Stimulated activated CD4-positive, alpha-beta T cell treated with anti-CD3 and anti-CD28 coated beads, Interleukin-15, amount 100 ng/mL, for 24 hours (primary cell): ENCODE measurements around the gene ARHGAP18.

Experiments
- DNase-seq: peaks from one replicate; pipeline ENCODE4 v3.0.0-alpha.2; 2020

The ARHGAP18 gene

DNA sequence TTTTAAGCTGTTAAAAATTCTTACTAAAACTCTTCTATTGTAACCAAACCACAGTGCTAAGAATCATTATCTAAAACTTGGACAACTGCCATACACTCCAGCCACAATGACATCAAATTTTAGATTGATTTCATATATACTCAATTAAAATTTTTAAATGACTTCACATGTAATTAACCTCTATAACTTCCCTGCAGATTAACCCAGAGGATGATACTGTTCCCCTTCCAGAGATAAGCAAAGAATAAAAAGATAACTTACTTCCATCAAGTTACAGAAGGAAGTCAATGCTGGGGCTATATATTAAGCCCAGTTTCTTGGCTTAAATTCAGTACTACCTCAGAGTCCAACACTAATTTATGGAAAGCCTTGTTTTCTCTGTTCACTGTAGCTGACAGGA is 71.3 kb downstream of the ARHGAP18 start:
- no peak for DNase-seq

GRCh38 chr6:129638055-129638684 is 71.8 kb downstream of the ARHGAP18 start:
- DNase-seq: no peak

DNA sequence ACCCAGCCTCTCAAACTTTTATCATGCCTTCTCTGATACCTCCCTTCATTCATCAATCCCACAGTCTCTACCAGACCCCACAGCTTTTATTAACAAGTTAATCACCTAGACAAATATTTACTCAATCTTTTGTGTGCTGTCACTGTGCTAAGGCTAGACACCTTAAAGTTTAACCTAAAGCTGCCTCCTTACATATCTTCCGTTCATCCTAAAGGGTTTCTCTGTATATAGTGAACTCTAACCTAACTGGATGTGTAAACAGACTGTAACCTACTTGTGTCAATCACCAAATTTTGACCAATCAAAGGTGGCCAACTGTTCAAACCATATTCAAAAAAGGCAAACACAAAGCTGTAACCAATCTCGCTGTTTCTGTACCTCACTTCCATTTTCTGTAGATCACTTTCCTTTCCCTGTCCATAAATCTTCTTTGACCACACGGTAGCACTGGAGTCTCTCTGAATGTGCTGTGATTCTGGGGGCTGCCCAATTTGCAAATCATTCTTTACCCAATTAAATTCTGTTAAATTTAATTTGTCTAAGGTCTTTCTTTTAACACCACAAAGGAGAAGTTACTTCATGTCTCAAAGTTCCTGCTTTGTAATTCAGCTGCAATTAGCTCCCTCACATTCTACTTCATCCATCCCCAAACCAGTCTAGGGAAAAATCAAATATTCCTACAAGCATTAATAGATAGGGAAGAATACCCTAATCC is 72.5 kb downstream of the ARHGAP18 start:
- no peak for DNase-seq

- DNase-seq: no peak
Observed at GRCh38 chr6:129635396-129636130, 74.4 kb downstream of the ARHGAP18 start.

GRCh38 chr6:129634411-129635230 is 75.4 kb downstream of the ARHGAP18 start:
- no peak for DNase-seq

DNA sequence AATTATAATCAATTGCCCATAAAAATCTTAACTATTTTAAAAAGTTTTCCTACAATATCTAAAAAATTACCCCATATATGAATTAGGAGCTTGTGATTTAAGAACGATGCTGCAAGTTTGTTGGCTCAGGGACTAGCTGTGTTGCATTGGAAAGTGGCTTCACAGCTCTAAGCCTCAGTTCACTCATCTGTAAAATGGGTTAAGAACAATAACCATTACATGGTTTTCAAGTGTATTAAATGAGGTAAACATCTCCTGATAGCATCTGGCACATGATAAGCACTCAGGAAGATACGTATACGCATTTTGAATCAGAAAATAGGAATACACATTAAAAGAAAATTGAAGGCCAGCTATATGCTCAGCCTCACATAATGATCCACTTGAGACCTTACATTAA is 76.4 kb downstream of the ARHGAP18 start:
- DNase-seq: no peak

- no peak for DNase-seq
Observed at GRCh38 chr6:129632172-129632613, 77.8 kb downstream of the ARHGAP18 start.

DNA sequence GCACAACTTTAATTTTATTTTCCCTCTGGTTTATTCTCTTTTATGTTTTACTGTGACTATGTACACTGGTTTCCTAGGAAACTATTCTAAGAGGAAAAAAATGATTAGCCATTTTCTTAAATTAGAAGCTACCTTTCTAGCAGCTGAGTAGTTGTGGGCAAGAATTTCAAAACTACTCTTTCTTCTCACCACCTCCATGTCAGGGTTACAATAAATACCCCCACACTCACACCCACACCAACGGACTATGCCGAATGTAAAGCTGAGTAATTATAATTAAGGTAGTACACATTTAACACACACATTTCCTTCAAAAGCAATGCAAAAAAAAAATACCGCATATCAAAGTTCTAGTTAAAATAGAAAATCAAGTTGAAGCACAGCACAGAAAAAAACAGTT is 78.9 kb downstream of the ARHGAP18 start:
- peak; percentile 24 for DNase-seq

DNA sequence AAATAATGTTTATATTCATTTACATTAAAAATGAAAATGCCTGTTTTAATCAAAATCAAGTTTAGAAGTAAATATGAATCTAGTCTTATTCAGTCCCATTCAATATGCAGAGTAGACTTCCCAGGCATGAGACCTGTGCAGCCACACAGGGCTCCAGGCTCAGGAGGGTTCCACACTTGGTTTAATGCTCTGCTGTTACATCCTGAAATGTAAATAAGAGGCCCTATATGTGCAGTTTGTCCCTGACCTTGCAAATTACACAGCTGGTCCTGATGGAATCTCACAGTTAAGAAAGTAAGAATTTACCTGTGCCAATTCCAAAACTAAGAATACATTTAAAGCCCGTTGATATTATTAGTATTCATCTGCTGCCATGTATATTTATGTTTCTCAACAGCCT is 79.4 kb downstream of the ARHGAP18 start:
- no peak for DNase-seq

DNA sequence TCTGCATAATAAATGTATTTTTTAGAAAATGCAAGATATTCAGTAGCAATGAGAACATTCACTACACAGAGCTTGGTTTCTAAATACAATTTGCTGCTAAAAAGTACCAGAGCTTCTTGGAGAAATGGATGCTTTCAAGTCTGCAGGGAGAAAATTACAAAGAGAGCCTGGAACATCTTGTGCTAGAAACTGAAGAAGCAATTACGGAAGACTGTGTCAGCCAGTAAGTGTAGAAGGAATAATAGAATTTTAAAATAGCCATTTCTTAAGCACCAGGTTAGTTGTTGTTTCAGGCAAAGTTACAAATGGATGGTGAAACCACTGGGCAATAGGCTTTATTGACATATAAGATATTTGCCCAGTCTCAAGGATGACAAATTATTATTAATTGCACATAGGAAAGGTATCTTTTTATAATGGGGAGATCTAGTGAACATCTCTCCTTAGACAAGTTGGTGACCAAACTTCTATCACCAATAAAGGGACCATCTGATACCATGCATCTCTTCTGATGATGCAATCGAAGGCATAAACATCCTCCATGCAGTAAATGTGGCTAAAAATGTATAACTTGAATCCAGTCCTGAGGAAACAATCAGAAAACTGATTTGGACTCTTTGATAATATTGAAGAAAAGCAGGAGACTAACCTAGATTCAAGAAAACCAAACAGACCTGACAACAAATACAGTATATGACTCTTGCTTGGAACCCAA is 81.7 kb downstream of the ARHGAP18 start:
- no peak for DNase-seq

DNA sequence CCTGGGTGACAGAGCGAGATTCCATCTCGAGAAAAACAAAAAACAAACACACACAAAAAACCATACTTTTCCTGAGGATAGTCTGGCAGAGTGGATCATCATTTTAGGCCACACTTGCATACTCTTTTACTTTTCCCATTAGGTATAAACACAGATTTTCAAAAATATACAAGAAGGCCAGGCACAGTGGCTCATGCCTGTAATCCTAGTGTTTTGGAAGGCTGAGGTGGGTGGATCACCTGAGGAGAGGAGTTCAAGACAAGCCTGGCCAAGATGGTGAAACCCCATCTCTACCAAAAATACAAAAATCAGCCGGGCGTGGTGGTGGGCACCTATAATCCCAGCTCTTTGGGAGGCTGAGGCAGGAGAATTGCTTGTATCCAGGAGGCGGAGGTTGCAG is 85.5 kb downstream of the ARHGAP18 start:
- DNase-seq: peak; percentile 9

DNA sequence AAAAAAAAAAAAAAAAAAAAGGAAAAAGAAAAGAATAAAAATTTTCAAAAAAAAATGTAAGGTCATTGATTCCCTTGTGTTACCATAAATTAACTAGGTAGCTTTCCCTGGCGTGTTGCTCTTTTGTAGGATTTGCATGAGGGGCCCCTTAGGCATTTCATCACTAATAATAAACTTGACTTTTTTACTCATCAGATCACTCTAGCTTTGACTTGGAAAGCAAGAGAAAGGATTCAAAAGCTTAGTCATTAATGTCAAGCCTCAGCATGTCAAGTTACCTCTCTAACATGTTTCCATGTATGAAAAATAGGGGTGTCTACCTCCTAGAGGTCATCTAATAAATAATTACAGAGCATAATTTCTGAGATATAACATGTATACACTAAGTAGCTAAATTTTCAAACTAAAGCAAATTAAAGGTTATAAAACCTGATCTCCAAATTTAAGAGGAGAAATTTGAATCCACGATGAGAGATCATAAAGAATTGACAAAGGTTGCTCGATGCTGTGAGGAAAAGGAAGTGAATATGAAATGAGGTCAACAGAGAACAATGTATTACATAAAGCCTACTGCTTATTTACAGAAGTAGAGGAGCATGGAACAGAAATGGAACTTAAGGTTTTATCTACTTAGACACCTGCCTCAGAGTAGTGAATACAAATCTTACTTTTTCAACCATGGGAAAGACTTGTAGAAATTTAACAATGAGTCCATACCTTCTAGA is 86.8 kb downstream of the ARHGAP18 start:
- no peak for DNase-seq

- peak; percentile 45 for DNase-seq
Observed at GRCh38 chr6:129621252-129621651, 88.7 kb downstream of the ARHGAP18 start.

GRCh38 chr6:129620234-129620610 is 89.8 kb downstream of the ARHGAP18 start:
- no peak for DNase-seq

DNA sequence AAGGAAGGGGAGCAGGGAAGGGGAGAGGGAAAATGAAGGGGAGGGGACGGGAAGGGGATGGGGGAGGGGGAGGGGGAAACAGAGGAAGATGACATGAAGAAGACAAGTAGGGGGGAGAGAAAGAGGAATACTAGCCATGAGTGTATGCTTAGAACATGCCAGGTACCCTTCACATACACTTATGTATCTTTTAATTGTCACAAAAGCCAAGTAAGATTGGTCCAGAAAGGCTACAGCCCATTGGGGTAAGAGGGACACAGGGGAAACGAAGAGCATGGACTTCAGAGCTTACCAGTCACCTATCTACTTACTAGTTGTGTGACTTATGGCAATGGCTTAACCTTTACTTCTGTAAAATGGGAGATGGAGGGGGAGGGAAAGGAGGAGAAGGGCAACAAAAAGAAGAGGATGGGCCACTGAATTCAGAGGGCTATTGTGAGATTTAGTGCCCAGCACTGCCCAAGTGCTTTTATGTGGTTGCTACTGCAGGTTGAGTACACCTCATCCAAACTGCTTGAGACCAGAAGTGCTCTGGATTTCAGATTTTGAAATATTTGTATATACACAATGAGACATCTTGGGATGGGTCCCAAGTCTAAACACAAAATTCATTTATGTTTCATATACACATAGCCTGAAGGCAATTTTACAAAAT is 90.3 kb downstream of the ARHGAP18 start:
- no peak for DNase-seq

GRCh38 chr6:129617986-129618385 is 92.0 kb downstream of the ARHGAP18 start:
- no peak for DNase-seq

- no peak for DNase-seq
Observed at GRCh38 chr6:129615496-129615895, 94.5 kb downstream of the ARHGAP18 start.

DNA sequence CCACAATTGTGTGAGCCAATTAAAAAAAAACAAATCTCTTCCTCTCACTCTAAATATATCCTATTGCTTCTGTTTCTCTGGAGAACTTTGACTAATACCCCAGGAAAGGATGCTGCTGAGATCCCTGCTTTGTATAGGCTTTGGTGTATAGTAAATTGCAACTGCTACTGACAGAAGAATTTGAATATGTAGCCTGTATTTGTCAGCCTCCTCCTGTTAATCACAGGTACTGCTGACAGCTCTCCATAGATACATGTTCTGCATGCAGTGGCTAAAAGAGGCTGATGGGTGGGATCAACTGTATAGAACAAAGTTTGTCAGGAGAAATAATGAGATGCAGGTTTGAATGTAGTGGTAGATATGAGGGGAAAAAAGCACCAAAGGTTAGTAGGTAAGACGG is 95.0 kb downstream of the ARHGAP18 start:
- DNase-seq: no peak

GRCh38 chr6:129614464-129614863 is 95.5 kb downstream of the ARHGAP18 start:
- DNase-seq: no peak

DNA sequence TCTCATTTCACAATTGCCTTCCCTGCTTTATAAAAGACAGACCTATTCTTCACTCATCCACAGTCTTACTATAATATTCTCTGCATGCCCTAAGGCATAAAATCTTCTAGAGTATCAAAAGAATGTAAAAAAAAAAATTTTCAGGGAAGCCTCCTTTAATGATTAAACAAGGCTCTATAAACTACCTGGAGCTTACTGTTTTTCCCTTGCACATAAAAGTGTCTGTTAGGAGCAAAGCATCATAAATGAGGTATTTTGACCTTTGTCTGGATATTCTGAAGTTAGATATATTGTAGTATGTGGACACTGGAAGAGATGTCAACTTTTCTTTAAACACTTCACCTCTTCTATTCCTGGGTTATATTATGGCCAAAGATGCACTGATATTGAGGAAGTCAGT is 97.5 kb downstream of the ARHGAP18 start:
- DNase-seq: no peak

DNA sequence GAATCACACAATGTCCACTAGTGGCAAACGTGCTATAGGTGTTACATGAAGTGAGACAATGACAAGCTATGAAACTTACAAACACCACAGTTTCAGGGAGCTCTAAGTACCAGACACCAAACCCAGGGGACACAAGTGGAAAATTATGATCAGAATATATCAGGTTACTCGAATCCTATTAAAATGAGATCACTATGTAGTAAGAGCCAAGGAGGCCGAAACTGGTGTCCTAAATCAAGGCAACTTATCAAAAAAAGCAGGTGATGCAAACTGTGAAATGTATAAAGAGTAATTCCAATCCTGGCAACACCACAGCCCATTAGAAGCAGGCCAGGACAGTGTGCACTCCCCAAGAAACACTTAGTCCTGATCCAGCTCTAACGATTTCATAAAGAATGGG is 100.3 kb downstream of the ARHGAP18 start:
- DNase-seq: no peak
